HG03025 (cell line): ENCODE data around the gene SPAG16.
"Not testable (repeated sequence)": the region's sequence is repeated elsewhere in the genome, so short reads cannot be mapped to it uniquely, and the experiment has no call there.

ENCODE experiments used
- ATAC-seq: cut with Tn5 transposase; IDR thresholded peaks from one replicate; pipeline ENCODE4 v1.9.1; 2021; ENCODE audit warnings: mild to moderate bottlenecking, moderate library complexity; ENCODE audit not compliant: unreplicated experiment, low FRiP score

The SPAG16 gene

GRCh38 chr2:213266421-213266820, 17.8 kb upstream of the SPAG16 start:
- ATAC-seq: no peak

GRCh38 chr2:213271947-213272346, 12.3 kb upstream of the SPAG16 start:
- ATAC-seq: no peak

DNA sequence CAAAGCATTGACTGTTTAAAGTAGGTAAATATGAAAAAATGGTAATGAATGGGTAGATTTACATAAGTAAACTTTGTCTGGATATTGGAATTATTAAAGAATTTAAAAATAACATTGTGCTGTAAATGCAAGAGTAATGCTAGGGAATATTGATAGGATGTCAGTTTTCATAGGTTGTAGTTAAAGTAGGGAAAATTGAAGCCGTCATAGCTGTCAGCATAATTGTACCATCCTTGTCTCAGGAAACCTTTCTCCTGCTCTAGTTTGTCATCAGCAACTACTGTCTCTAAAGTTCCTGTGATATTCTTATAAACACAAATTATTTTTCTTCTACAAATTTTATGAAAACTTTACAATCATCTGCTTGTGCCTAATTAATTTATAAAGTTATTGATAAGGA, 10.1 kb upstream of the SPAG16 start:
- no peak for ATAC-seq

DNA sequence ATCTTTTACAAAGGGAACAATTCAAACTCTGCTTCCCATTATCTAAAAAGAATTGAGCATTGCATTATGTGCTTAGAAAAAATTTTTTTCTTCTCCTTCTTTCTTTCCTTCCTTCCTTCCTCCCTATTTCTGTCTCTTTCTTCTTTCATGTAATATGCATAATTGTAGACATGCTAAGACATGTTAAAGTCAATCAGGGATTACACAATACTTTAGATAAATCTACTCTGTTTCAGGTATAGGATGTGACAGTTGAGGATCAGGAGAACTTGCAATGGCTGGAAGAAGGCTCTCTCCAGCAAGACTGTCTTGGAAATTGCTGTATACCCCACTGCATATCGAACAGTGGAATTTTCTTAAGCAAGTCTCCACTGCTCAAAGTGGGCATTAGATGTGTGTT, 9.0 kb upstream of the SPAG16 start:
- ATAC-seq: no peak

- not testable (repeated sequence) for ATAC-seq
Measured at GRCh38 chr2:213277134-213277533, 7.1 kb upstream of the SPAG16 start.

- no peak for ATAC-seq
Measured at GRCh38 chr2:213279116-213279620, 5.1 kb upstream of the SPAG16 start.

DNA sequence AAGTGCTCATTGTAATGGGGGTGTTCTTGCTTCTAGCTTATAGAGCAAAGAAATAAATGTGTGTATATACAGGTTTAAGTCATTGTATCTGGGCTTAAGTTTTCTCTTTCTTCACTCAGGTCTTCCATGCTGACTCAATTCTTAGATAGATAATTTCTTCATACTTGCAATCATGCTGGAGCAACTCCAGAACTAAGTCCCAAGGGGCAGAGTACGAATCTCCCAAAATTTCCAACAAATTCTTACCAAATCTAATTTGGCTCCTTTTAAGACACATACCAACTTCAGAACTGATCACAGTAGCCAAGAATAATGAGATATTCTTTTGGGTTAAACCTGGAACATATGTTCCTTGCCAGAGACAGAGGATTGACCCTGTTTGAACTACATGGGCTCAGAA, 4.3 kb upstream of the SPAG16 start:
- ATAC-seq: no peak

GRCh38 chr2:213281156-213281555, 3.1 kb upstream of the SPAG16 start:
- no peak for ATAC-seq

DNA sequence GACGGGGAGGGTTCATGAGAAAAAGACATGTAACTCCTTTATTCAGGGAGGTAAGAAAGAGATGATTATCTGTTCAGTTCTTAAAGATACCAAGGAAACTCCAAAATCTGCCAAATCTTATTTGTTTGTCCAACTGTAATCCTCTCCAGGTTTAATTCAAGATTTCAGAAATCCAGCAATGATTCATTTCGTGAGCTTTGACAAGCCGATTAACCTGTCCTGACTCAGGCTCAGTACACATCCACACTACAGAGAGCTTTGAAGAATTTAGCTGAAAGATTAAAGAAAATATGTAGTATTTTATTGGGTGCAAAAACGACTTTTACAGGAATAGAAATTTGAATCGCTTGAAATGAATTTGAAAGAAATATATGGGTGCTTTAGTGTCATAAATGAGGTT, 1.1 kb downstream of the SPAG16 start:
- no peak for ATAC-seq

DNA sequence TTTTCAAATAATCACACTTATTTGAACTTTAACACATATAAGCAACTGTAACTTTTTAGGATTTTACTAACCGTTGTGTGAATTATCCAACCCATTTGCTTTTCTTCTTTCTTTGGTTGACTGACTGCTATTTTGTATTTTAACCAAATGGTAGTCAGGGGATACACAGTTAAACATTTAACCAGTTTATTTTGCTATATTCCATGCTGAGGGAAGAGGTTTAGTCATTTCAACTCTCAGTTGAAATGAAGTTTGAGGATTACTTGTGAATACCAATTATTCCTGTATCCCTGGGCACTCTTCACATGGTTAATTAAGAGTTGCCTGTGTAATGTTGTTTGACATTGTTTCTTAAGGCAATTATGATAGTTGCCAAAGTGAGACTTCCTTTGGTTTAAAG, 1.9 kb downstream of the SPAG16 start:
- ATAC-seq: no peak

GRCh38 chr2:213288913-213289700, 4.8 kb downstream of the SPAG16 start:
- no peak for ATAC-seq

DNA sequence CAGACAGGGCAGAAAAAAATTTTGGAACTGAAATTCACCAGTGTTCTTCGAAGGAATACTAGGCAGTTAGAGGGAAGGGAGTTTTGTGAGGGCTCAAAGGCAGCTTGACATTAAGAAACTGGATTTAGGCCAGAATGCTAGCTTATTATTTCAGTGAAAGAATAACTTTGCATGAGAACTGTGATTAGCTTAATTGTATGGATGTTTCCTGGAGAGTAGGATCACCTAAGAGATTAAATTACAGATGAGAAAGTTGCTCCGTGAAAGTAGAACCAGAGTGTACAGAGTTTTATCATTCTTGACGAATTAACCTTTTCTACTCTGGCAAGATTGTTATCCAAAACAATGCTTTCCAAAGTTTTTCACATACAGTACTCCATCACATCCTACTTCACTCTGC, 6.2 kb downstream of the SPAG16 start:
- no peak for ATAC-seq

- no peak for ATAC-seq
Measured at GRCh38 chr2:213296270-213296669, 12.0 kb downstream of the SPAG16 start.

DNA sequence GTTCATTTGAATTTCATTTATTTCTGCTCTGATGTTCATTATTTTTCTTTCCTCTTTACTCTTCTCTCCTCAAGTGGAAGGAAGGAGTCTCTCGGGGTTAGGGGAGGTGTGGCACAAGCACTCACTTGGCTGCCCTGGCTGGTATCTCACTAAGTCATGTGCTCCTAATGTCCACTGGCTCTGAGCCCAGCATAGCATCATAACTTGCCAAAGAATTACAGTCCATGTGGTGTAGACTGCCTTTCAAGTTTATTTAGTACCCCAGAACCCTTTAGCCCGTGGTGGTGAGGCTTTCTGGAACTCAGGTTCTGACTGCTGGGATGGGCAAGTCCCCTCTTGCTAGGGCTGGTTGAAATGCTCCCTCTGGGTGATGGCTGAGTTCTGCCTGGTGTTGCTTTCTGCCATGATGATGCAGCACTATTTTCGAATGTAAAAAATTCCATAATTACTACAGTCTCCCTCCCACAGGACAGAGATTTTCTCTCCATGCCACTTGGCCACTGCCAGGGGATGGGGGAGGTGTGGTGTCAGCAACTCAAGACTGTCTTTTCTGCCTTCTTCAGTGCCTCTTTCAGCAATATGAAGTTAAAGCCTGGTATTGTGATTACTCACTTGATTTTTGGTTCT, 22.2 kb downstream of the SPAG16 start:
- ATAC-seq: no peak

DNA sequence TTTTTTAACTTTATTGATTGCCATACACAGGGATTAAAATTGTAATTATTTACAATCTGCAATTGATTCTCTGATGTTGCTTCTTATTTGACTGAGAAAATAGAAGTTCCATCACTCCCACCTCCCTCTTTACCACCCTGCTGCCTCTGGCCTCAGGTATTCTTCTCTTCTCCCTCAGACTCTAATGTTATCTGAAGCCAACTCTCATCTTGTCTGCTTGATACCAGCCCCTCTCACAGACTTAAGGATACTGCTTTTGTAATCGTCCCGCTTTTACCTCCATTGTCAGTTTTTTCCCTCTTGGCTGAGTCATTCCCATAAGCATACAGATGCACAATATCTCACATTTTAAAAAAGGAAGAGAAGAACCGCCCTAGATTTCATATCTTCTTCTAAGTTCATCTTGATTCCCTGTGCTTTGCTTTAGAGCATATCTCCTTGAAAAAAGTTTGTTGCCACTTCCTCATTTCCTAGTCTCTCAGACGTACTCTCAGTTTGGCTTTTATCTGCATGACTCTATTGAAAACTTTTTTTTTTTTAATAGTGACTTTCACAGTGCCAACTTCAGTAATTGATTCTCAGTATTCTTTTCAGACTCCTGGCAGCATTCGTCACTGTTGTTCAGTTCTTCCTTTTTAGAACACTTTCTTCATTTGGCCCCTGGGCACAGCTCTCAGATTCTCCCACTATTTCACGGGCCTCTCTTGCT, 31.1 kb downstream of the SPAG16 start:
- ATAC-seq: no peak

- ATAC-seq: no peak
Measured at GRCh38 chr2:213316001-213316735, 31.9 kb downstream of the SPAG16 start.

DNA sequence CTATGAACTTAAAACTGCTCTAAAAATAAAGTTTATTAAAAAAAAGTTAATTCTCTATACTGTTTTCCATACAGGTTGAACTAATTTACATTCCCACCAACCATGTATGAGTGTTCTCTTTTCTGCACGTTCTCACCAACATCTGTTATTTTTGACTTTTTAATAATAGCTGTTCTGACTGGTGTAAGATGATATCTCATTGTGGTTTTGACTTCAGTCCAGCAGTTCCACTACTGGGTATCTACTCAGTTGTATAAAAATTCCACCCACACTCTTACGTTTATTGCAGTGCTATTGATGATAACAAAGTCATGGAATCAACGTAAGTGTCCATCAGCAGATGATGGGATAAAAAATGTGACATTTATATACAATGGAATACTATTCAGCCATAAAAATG, 33.7 kb downstream of the SPAG16 start:
- no peak for ATAC-seq

GRCh38 chr2:213320604-213321003, 36.3 kb downstream of the SPAG16 start:
- ATAC-seq: no peak

GRCh38 chr2:213336253-213336770, 52.0 kb downstream of the SPAG16 start:
- ATAC-seq: no peak

DNA sequence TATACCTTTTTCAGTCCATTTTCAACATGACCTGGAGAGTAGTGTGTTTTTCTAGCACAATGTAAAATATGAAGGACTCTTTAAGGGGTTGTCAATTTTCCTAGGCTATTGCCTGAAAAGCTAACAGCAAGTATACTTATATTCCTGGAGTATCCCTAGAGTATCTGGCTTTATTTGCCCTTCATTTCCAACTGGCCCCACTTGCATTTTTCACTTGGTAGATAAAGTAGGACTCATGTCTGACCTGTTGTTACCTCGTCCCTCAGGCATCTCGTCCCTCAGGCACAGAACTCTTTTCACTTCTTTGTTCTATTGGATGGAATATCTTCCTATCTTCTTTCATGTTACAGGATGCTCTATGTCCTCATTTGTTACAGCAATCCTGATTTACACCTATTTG, 69.2 kb downstream of the SPAG16 start:
- ATAC-seq: no peak

GRCh38 chr2:213376644-213377043, 92.4 kb downstream of the SPAG16 start:
- ATAC-seq: no peak
